Ectodermal cell (in vitro differentiated cells): Measurements from ENCODE around the gene NANOGP8.

ENCODE experiments used
- H3K27ac ChIP-seq: 2 replicates; pipeline ENCODE4 v1.7.0; 2013; ENCODE audit warnings: mild to moderate bottlenecking, low read depth, low read length; ENCODE audit not compliant: insufficient read depth, poor library complexity, severe bottlenecking
- H3K27me3 ChIP-seq: 2 replicates; pipeline ENCODE4 v1.7.0; 2013; ENCODE audit warnings: mild to moderate bottlenecking, low read length; ENCODE audit not compliant: insufficient read depth, control insufficient read depth, poor library complexity, severe bottlenecking
- H3K36me3 ChIP-seq: one replicate; pipeline ENCODE4 v1.7.0; 2013; ENCODE audit warnings: low read length; ENCODE audit not compliant: control insufficient read depth, insufficient read depth
- H3K4me1 ChIP-seq: one replicate; pipeline ENCODE4 v1.7.0; 2013; ENCODE audit warnings: low read length; ENCODE audit not compliant: control insufficient read depth, insufficient read depth
- H3K4me3 ChIP-seq: 2 replicates; pipeline ENCODE4 v1.7.0; 2013; ENCODE audit warnings: low read depth, low read length, control low read depth; ENCODE audit not compliant: insufficient read depth
- H3K9me3 ChIP-seq: 2 replicates; pipeline ENCODE4 v1.7.0; 2013; ENCODE audit warnings: mild to moderate bottlenecking, low read length, moderate library complexity; ENCODE audit not compliant: control insufficient read depth
- WGBS, 2 experiments: methylation state at CpG; one replicate each; pipeline ENCODE4 v1.1.7; 2013; ENCODE audit warnings: missing lambda C conversion rate in 2 of 2; 5-methylcytosine and 5-hydroxymethylcytosine counted together

Gene NANOGP8

DNA sequence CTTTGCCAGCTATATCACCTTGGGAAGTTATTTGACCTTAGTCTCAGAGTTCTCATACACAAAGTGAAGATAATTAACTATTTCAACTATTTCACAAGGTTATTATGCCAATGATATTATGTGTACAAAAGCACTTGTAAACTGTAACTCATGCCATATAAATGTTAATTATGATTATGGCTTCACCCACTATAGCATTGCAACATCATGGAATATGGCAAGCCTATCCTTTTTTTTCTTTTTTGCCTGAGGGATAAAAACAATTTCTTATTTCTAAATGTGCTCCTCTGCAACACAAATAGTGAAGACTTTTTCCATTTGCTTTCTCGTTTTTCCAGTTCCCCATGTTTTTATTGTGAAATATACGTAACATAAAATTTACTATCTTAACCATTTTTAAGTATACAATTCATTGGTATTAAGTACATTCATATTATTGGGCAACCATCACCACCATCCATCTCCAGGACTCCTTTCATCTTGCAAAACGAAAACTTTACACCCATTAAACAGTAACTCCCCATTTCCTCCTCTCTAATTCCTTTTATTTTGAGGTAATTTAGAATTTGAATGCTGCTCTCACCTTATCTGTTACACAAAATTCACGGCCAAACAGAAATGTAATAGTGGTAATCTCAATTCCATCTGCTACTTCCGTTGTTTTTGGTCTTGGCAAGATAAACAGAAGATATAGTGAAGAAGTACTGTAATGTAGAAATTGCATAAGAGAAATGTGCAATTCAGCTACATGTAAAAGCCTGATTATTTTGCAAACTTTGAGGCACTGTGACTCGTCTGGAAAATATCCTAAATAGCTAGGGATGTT is 46.3 kb downstream of the NANOGP8 start:
- Histone ChIP-seq H3K4me1 (no peaks in the 10 kb centered on the region), H3K4me3 (no peak overlapping the region), H3K27me3 (no peaks in the 10 kb centered on the region), H3K36me3 (no peaks in the 10 kb centered on the region), H3K9me3 (no peaks in the 10 kb centered on the region), H3K27ac (no peak overlapping the region)
- WGBS, 2 experiments = 75 to 79% methylated on average over 5 of the region's 6 CpGs
